D341Med (cell line): ENCODE measurements around the gene CPSF3.
"Not testable (repeated sequence)": the region's sequence is repeated elsewhere in the genome, so short reads cannot be mapped to it uniquely, and the experiment has no call there.

Experiments
- DNase-seq: peaks from one replicate; pipeline ENCODE4 v3.0.0; 2012; ENCODE audit warnings: low spot score

Gene CPSF3

GRCh38 chr2:9466147-9466683, 42.8 kb downstream of the CPSF3 start:
- DNase-seq: no peak

- no peak for DNase-seq
Observed at GRCh38 chr2:9467687-9468086, 44.2 kb downstream of the CPSF3 start.

- DNase-seq: no peak
Observed at GRCh38 chr2:9471206-9471605, 47.8 kb downstream of the CPSF3 start.

- no peak for DNase-seq
Observed at GRCh38 chr2:9472511-9472910, 49.1 kb downstream of the CPSF3 start.

- DNase-seq: no peak
Observed at GRCh38 chr2:9473308-9473984, 50.0 kb downstream of the CPSF3 start.

- no peak for DNase-seq
Observed at GRCh38 chr2:9473985-9474360, 50.5 kb downstream of the CPSF3 start.

GRCh38 chr2:9474361-9475057, 51.1 kb downstream of the CPSF3 start, which contains the start of gene IAH1:
TSS of gene IAH1 (plus strand) at chr2:9474551. CDS start at chr2:9474567, 16 bp downstream.
- peak; percentile 89 for DNase-seq

- no peak for DNase-seq
Observed at GRCh38 chr2:9477914-9478313, 54.5 kb downstream of the CPSF3 start.

- DNase-seq: no peak
Observed at GRCh38 chr2:9478526-9478925, 55.1 kb downstream of the CPSF3 start.

GRCh38 chr2:9480157-9480556, 56.7 kb downstream of the CPSF3 start:
- no peak for DNase-seq

- no peak for DNase-seq
Observed at GRCh38 chr2:9483107-9483506, 59.7 kb downstream of the CPSF3 start.

- DNase-seq: no peak
Observed at GRCh38 chr2:9484533-9484932, 61.1 kb downstream of the CPSF3 start.

GRCh38 chr2:9488583-9489547, 65.4 kb downstream of the CPSF3 start:
- DNase-seq: no peak

GRCh38 chr2:9490789-9491188, 67.3 kb downstream of the CPSF3 start:
- no peak for DNase-seq

- DNase-seq: no peak
Observed at GRCh38 chr2:9492927-9493326, 69.5 kb downstream of the CPSF3 start.

GRCh38 chr2:9493478-9493877, 70.0 kb downstream of the CPSF3 start:
- no peak for DNase-seq

- no peak for DNase-seq
Observed at GRCh38 chr2:9494081-9494480, 70.6 kb downstream of the CPSF3 start.

- no peak for DNase-seq
Observed at GRCh38 chr2:9497017-9497416, 73.6 kb downstream of the CPSF3 start.

GRCh38 chr2:9498210-9498609, 74.8 kb downstream of the CPSF3 start:
- no peak for DNase-seq

- no peak for DNase-seq
Observed at GRCh38 chr2:9508931-9509330, 85.5 kb downstream of the CPSF3 start.

GRCh38 chr2:9513946-9514345, 90.5 kb downstream of the CPSF3 start:
- DNase-seq: not testable (repeated sequence)

- no peak for DNase-seq
Observed at GRCh38 chr2:9517118-9517782, 93.8 kb downstream of the CPSF3 start.
